Measurements from ENCODE around the gene CYBA.

Gene CYBA

DNA sequence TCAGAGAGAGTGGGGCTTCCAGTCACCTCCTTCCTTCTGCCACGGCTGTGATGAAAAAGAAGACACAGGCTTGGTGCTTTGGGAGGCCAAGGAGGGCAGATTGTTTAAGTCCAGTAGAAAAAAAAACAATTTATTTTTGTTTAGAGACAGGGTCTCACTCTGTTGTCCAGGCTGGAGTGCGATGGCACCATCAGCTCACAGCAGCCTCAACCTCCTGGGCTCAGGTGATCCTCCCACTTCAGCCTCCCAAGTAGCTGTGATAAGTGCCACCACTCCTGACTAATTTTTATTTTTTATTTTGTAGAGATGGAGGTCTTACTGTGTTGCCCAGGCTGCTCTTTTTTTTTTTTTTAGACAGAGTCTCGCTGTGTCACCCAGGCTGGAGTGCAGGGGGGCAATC lies 14.7 kb upstream of the CYBA start:
- TF ChIP-seq, protein P1, sequence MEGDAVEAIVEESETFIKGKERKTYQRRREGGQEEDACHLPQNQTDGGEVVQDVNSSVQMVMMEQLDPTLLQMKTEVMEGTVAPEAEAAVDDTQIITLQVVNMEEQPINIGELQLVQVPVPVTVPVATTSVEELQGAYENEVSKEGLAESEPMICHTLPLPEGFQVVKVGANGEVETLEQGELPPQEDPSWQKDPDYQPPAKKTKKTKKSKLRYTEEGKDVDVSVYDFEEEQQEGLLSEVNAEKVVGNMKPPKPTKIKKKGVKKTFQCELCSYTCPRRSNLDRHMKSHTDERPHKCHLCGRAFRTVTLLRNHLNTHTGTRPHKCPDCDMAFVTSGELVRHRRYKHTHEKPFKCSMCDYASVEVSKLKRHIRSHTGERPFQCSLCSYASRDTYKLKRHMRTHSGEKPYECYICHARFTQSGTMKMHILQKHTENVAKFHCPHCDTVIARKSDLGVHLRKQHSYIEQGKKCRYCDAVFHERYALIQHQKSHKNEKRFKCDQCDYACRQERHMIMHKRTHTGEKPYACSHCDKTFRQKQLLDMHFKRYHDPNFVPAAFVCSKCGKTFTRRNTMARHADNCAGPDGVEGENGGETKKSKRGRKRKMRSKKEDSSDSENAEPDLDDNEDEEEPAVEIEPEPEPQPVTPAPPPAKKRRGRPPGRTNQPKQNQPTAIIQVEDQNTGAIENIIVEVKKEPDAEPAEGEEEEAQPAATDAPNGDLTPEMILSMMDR (IDR thresholded peaks at IDR 0.05), result no peak
- TF ChIP-seq ZFX (IDR thresholded peaks at IDR 0.05; ENCODE audit: borderline replicate concordance), result no peak

DNA sequence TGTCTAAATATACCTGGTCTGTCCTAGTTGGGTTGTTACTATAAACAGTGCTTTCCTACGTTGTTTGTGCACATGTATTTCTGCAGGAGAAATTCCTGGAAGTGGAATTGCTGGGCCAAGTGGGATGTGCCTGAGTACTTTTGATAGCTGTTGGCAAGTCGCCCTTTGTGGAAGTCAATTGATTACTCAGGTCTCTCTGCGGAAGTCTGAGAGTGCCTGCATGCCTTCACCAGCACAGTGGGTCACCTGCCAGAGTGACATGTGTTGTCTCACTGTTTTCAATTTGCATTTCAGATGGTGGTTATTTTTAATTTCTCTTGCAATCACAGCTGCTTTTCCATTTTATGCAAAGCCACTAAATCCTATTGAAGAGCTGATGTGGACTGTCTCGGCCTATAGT lies 14.3 kb upstream of the CYBA start:
- peak overlapping the region; percentile 78; the same call in 1 of the 2 replicates for H3K27ac ChIP-seq
- no peak for TF ChIP-seq ZFX (IDR thresholded peaks at IDR 0.05; ENCODE audit: borderline replicate concordance)
- TF ChIP-seq, protein P1 (IDR thresholded peaks at IDR 0.05), result no peak

More for the DNA sequence above, 14.7 kb upstream of the CYBA start:
- H3K27ac ChIP-seq, result 0 out of 2 replicates have a peak overlapping the region, but pooled peaks have one; percentile 78

DNA sequence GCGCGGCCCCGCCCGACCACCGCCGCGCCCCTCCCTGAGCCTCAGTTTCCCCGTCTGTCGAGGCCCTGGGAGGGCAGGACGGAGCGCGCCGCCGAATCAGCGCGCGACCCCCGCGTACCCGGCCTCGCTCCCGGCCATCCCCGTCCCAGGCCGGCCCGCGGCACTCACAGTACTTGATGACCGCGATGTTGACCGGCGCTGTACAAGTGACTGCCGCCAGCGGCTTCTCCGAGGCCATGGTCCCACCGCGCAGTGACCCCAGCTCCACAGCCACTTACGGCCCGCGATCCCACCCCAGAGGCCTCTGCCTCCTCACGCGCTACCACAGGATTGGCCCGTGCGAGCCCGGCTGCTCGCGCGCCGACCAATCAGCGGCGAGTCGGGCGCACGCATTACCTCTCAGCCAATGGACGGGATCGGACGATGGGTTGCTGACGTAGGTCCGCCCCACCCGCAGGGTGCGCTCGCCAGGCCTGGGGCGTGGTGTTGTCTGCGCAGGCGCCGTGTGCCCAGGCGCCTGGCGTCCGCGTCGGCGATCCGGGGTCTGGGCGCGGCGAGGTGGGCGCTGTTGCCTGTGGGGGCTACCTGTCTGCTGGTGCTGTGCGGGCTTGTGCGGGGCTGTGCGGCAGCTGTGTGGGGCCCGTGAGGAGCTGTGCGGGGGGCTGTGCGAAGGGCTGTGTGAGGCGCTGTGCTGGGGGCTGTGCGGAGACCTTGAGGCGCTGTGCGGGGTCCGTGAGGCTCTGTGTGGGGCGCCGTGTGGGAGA lies 12.2 kb upstream of the CYBA start, which contains the start of gene MVD:
Gene MVD (minus strand): TSS at position 249 of the 764 bp plus-strand sequence. CDS start 11 bp downstream, at position 238.
- H3K27ac ChIP-seq, result peak within 1 kb of the TSS; percentile 78

DNA sequence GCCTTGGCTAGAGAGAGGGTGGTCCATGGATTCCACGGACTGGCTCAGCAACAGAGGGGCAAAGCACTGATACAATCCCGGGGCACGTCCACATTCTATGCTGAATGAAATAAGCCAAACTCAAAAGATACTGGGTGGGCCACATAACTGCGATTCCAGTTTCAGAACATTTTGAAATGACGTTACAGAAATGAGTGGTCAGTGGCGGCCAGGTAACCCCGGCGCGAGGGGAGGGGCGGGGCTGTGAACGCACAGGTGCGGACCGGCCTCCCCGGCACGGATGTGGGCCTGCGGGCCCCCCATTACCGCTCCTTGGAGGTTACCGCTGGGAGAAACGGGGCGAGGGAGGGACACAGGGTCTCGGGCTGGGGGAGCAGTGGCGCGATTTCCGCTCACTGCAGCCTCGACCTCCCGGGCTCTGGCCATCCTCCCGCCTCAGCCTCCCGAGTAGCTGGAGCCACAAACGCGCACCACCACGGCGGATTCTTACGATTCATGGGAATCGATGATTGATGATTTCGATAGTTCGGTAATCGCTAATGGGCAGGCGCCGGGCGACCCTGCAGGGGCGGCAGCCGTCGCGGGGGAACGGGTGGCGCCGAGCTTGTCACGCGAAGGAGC lies 11.5 kb upstream of the CYBA start:
- TF ChIP-seq, protein P1 (IDR thresholded peaks at IDR 0.05), result no peak
- no peak for TF ChIP-seq ZFX (IDR thresholded peaks at IDR 0.05; ENCODE audit: borderline replicate concordance)
- H3K27ac ChIP-seq, result peak overlapping the region; percentile 78

More for the DNA sequence above, 12.2 kb upstream of the CYBA start, which contains the start of gene MVD:
- TF ChIP-seq, protein P1 (IDR thresholded peaks at IDR 0.05), result 0 out of 2 replicates have a peak, but pooled peaks have one; percentile 6
- TF ChIP-seq ZFX (IDR thresholded peaks at IDR 0.05; ENCODE audit: borderline replicate concordance), result no peak

DNA sequence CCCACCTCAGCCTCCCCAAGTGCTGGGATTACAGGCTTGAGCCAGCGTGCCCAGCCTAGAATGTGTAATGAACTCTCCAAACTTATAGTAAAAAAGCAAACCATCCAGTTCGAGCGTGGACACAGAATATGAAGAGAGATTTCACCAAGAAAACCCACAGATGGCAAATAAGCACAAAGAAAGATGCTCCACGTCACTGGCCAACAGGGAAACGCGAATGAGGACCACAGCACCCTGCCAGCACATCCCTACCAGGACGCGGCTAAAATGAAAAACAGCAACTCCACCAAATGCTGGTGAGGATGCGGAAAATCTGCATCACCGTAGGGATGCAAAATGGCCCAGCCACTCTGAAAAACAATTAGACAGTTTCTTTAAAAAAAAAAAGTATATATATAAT lies 10.6 kb upstream of the CYBA start:
- TF ChIP-seq ZFX (IDR thresholded peaks at IDR 0.05; ENCODE audit: borderline replicate concordance), result no peak
- TF ChIP-seq, protein P1 (IDR thresholded peaks at IDR 0.05), result no peak
- peak overlapping the region; percentile 78; the same call in 1 of the 2 replicates for H3K27ac ChIP-seq

DNA sequence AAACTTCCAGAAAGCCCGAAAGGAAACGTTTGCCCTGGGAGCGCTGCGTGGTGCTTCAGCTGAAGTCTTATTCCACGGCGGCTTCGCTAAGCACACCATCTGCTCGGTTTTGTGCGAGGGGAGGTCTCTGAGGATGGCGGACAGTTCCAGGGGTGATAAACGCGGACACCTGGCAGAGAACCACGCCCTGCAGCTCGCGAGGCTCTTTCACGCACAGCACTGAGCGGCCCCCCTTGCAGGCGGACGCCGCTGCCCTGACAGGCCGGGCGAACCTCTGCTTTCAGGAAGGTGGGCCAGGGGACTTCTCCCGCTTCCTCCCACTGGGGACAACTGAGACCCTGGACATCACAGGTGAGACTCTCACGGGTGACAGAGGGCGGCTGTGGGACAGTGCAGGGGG lies 8.3 kb upstream of the CYBA start:
- no peak overlapping the region for H3K27ac ChIP-seq
- no peak for TF ChIP-seq ZFX (IDR thresholded peaks at IDR 0.05; ENCODE audit: borderline replicate concordance)

DNA sequence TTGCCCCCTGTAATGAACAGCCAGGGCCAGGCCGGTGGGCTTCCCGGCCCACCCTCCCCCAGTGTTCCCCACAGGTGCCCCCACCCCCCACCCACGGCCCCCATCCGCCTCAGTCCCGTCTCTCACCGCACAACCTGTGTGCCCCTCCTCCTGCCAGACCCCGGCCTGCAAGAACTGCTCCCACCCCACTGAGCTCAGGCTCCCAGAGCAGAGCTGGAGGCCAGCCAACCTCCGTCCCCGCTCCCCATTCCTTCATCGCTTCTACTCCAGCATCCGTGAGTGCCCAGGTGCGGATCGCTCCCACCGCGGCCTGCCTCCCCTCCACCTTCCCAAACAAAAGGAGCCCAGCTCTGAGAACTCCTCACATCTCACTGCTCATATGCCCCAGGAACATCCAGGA lies 7.9 kb upstream of the CYBA start:
- no peak overlapping the region for H3K27ac ChIP-seq

More for the DNA sequence above, 7.9 kb upstream of the CYBA start:
- TF ChIP-seq, protein P1 (IDR thresholded peaks at IDR 0.05), result no peak
- TF ChIP-seq ZFX (IDR thresholded peaks at IDR 0.05; ENCODE audit: borderline replicate concordance), result no peak
